Right cardiac atrium (tissue), 5 donors: ENCODE data around the gene NKAIN2. TPM values are rescaled to one million over a fixed set of nuclear protein-coding genes. Genes with fewer than 3 reads are reported as not detected.
A peak's percentile ranks its signal among the peaks of the same experiment; 100 is the strongest.
"Not testable (repeated sequence)": the region's sequence is repeated elsewhere in the genome, so short reads cannot be mapped to it uniquely, and the experiment has no call there.

Source experiments
- ATAC-seq, 2 donors: fragments of 200-7000 bp; cut with Tn5 transposase; one replicate each; pipeline versions ENCODE4 v1.8.0 to v1.9.1; 2020; ENCODE audit warnings: moderate library complexity in 2 of 2, mild to moderate bottlenecking in 1 of 2
- DNase-seq, 3 donors: peaks; one replicate each; pipeline ENCODE4 v3.0.0-alpha.2; 2020
- H3K27ac ChIP-seq: one replicate; pipeline ENCODE4 v1.5.1; 2013; ENCODE audit warnings: mild to moderate bottlenecking, low read length, control low read depth, moderate library complexity
- H3K27me3 ChIP-seq: one replicate; pipeline ENCODE4 v1.6.1; 2013; ENCODE audit not compliant: control insufficient read depth, insufficient read depth
- H3K4me1 ChIP-seq: one replicate; pipeline ENCODE4 v1.6.1; 2013; ENCODE audit warnings: low read length; ENCODE audit not compliant: control insufficient read depth, insufficient read depth
- H3K4me3 ChIP-seq: one replicate; pipeline ENCODE4 v1.5.1; 2013; ENCODE audit warnings: low read length, control low read depth
- H3K9me3 ChIP-seq: one replicate; pipeline ENCODE4 v1.6.1; 2013; ENCODE audit warnings: low read length; ENCODE audit not compliant: control insufficient read depth
- WGBS: extraction: QIAGEN DNeasy Blood & Tissue Kit; methylation state at CpG from one replicate; pipeline ENCODE4 v1.1.7; 2013; 5-methylcytosine and 5-hydroxymethylcytosine counted together
- intact Hi-C, 4 donors: fragments of 100-400 bp; cut with DNase I; formaldehyde crosslinking; loops; one replicate each; pipeline versions ENCODE4 v1.11.0 to v1.14.0; 2022 to 2023
- polyA plus RNA-seq: library from polyadenylated mRNA; stranded (reverse); fragments of 200-250 nt; gene quantifications from one replicate; pipeline ENCODE4 v1.2.3, GENCODE V29; 2013
- total RNA-seq, 4 donors: library from RNA; stranded (reverse); fragmentation: NEBNext Ultra II Directional; extraction: Animal tissue kit (Norgen Biotek cat#: 25700); gene quantifications; one replicate each; pipeline ENCODE4 v1.2.1, GENCODE V29; 2021
- donor health status: healthy with polysubstance abuse.
- donor health status: DM: no; HTN: yes; CAD: no.
- donor health status: DM: no; HTN: no; CAD: no.
- donor health status: DM: no; HTN: yes; CAD: no; lungs with severe emphysema.
- donor health status: DM: yes; HTN: yes; CAD: no.

Gene NKAIN2
- total and polyA plus RNA-seq, 5 donors: 1.3 to 2.7 (median 1.5) TPM

GRCh38 chr6:124002377-124003081 is 198.9 kb downstream of the NKAIN2 start:
- intact Hi-C loops: no loop called here
- no peaks in the 10 kb centered on the region for H3K27me3 ChIP-seq
- peak in 1 of 3 donors; percentile 8 for DNase-seq
- no peaks in the 10 kb centered on the region for H3K9me3 ChIP-seq
- WGBS: 47% methylated on average over 4 of the region's 4 CpGs
- H3K4me3 ChIP-seq: no peak overlapping the region
- no peak overlapping the region for H3K27ac ChIP-seq
- H3K4me1 ChIP-seq: no peaks in the 10 kb centered on the region
- peak; percentile 86 to 87 for ATAC-seq

GRCh38 chr6:124007266-124007665 is 203.6 kb downstream of the NKAIN2 start:
- H3K27ac ChIP-seq: no peak overlapping the region
- H3K9me3 ChIP-seq: no peaks in the 10 kb centered on the region
- ATAC-seq: no peak
- H3K4me3 ChIP-seq: no peak overlapping the region
- H3K4me1 ChIP-seq: peaks cover 2% of the 10 kb centered on the region
- no peak for DNase-seq
- intact Hi-C loops: no loop called here
- no peaks in the 10 kb centered on the region for H3K27me3 ChIP-seq

DNA sequence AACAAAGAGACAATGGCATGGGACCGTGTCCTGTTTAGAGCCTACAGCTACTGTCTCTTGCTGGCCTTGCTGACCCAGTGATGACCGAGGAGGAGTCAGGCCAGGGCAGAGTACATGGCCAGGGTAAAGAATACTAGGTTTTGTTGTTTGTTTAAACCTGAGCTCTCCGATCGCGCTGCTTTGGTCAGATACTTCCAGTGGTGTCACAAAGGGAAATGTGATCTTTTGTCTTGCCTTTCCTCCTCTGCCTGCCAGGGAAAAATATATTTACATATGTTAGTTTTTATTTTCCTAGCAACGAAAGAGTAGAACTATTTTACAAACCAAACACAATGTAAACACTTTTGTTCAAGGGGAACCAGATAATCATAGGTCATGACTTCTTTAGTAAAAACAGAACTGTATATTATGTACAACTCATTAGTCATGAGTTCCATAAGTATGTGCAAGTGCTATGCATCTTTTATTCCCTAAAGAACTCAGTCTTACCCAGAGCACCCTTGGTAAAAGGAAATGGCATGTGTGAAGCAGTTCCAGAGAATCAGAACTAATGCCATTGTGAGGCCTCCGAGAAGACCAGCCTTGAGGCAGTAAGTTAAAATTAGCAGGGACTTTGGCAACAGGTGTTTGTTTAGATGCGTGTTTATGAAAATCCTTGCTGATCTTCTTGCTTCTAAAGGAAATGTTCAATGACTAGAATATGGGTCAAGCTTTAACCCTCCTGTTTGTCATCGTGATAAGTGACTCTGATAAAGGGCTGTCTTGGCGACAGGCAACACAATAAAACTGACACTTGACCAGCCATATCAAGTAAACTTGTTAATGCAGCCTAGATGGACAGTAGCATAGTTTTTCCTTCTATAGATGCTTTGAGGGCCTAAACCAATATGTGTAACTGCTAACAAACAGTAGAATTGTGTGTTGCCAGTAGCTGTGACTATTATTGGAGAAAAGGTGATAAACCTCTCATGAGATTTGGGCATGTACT is 204.6 kb downstream of the NKAIN2 start:
- ATAC-seq: no peak
- no peak for DNase-seq
- H3K9me3 ChIP-seq: no peaks in the 10 kb centered on the region
- peaks cover 2% of the 10 kb centered on the region for H3K4me1 ChIP-seq
- WGBS: 41% methylated on average over 10 of the region's 10 CpGs
- no peaks in the 10 kb centered on the region for H3K27me3 ChIP-seq
- no peak overlapping the region for H3K27ac ChIP-seq
- H3K4me3 ChIP-seq: no peak overlapping the region
- intact Hi-C loops: no loop called here

GRCh38 chr6:124008988-124009765 is 205.5 kb downstream of the NKAIN2 start:
- Histone ChIP-seq H3K9me3 (no peaks in the 10 kb centered on the region), H3K27ac (no peak overlapping the region), H3K4me3 (no peak overlapping the region), H3K27me3 (no peaks in the 10 kb centered on the region), H3K4me1 (peaks cover 2% of the 10 kb centered on the region)
- ATAC-seq: no peak
- 83% methylated on average over 6 of the region's 6 CpGs for WGBS
- intact Hi-C loops: no loop called here
- no peak for DNase-seq

GRCh38 chr6:124010574-124010973 is 206.9 kb downstream of the NKAIN2 start:
- no peak overlapping the region for H3K27ac ChIP-seq
- H3K27me3 ChIP-seq: no peaks in the 10 kb centered on the region
- ATAC-seq: no peak
- peaks cover 2% of the 10 kb centered on the region for H3K4me1 ChIP-seq
- no peak overlapping the region for H3K4me3 ChIP-seq
- no peak for DNase-seq
- no peaks in the 10 kb centered on the region for H3K9me3 ChIP-seq
- intact Hi-C loops: no loop called here

GRCh38 chr6:124011180-124011579 is 207.5 kb downstream of the NKAIN2 start:
- no peaks in the 10 kb centered on the region for H3K27me3 ChIP-seq
- peaks cover 2% of the 10 kb centered on the region for H3K4me1 ChIP-seq
- WGBS: 98% methylated on average over 2 of the region's 2 CpGs
- no peak overlapping the region for H3K27ac ChIP-seq
- no peak overlapping the region for H3K4me3 ChIP-seq
- ATAC-seq: no peak
- intact Hi-C loops: no loop called here
- no peak for DNase-seq
- H3K9me3 ChIP-seq: no peaks in the 10 kb centered on the region

DNA sequence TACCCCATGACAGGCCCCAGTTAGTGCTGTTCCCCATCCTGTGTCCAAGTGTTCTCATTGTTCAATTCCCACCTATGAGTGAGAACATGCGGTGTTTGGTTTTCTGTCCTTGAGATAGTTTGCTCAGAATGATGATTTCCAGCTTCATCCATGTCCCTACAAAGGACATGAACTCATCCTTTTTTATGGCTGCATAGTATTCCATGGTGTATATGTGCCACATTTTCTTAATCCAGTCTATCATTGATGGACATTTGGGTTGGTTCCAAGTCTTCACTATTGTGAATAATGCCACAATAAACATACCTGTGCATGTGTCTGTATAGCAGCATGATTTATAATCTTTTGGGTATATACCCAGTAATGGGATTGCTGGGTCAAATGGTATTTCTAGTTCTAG is 218.4 kb downstream of the NKAIN2 start:
- H3K9me3 ChIP-seq, H3K4me1 ChIP-seq, intact Hi-C loops, DNase-seq, H3K27ac ChIP-seq, ATAC-seq, H3K4me3 ChIP-seq, H3K27me3 ChIP-seq: not testable (repeated sequence)
- WGBS: 96% methylated on average over 1 of the region's 1 CpG

DNA sequence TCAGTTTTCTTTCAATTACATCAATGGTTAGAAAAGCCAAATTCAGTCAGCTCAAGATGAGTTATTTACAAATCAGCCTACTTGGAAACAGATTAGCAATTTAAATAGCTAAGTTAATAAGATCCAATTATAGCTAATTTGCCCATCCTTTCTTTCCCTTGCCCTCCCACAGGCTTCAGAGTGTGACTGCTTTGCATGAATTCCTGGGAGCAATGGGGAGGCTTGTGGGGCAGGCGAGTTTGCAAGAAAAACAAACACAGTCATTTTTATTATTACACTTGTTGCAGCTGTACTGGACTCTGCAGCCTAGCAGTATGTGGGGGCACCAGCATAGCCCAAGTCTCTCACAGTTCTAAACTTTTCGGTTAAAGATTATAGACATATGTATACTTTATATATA is 219.0 kb downstream of the NKAIN2 start:
- no peaks in the 10 kb centered on the region for H3K9me3 ChIP-seq
- no peak overlapping the region for H3K4me3 ChIP-seq
- intact Hi-C loops: no loop called here
- H3K27me3 ChIP-seq: no peaks in the 10 kb centered on the region
- no peak for ATAC-seq
- no peaks in the 10 kb centered on the region for H3K4me1 ChIP-seq
- DNase-seq: no peak
- H3K27ac ChIP-seq: no peak overlapping the region
- WGBS: 69% methylated on average over 2 of the region's 2 CpGs

DNA sequence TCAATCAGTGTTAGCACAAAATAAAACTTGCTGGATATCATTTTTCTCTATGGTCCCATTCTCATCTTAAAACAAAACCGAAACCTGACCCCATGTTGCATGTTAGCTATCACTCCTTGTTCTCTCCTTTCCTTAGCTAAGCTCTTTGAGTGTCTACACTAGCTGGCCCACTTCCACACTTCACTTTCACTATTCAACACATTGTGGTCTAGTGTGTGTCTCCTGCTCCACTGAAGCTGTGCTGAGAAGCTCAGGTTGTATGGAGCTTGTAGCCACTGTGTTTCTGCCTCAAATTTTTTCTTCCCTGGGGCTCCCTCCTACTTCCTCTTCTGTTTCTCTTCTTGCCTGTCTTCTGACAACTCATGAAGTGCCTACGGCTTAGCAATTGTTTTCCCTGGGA is 223.0 kb downstream of the NKAIN2 start:
- intact Hi-C loops: no loop called here
- whole genome bisulfite sequencing: 63% methylated on average over 2 of the region's 2 CpGs
- Histone ChIP-seq H3K4me1 (no peaks in the 10 kb centered on the region), H3K27me3 (no peaks in the 10 kb centered on the region), H3K9me3 (no peaks in the 10 kb centered on the region), H3K4me3 (no peak overlapping the region), H3K27ac (no peak overlapping the region)
- DNase-seq (no peak), ATAC-seq (no peak)

DNA sequence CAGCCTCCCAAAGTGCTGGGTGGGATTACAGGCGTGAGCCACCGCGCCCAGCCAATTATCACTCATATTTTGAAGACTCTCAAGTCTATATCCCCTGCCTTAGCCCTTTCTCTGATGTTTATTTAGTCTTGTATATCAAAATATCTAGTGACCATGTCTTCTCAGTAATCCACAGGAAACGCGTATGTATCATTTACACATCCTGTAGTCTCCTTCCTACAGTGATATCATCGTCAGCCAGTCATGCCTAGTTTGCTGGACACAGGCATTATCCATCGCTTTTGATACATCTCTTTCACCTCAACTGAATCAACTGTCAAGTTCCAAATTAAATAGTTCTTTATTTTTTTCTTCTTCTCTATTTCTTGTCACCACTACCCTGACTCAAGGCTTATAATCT is 223.7 kb downstream of the NKAIN2 start:
- no peak for ATAC-seq
- no peak for DNase-seq
- H3K27me3 ChIP-seq: no peaks in the 10 kb centered on the region
- WGBS: 83% methylated on average over 7 of the region's 7 CpGs
- H3K9me3 ChIP-seq: no peaks in the 10 kb centered on the region
- H3K4me3 ChIP-seq: no peak overlapping the region
- intact Hi-C loops: no loop called here
- no peaks in the 10 kb centered on the region for H3K4me1 ChIP-seq
- no peak overlapping the region for H3K27ac ChIP-seq

- no peak for DNase-seq
- WGBS: 87% methylated on average over 2 of the region's 2 CpGs
- intact Hi-C loops: no loop called here
Measured at GRCh38 chr6:124028117-124028516, 224.5 kb downstream of the NKAIN2 start.

More at GRCh38 chr6:124028117-124028516, 224.5 kb downstream of the NKAIN2 start:
- Histone ChIP-seq H3K4me3 (no peak overlapping the region), H3K9me3 (no peaks in the 10 kb centered on the region), H3K4me1 (no peaks in the 10 kb centered on the region), H3K27ac (no peak overlapping the region), H3K27me3 (no peaks in the 10 kb centered on the region)
- no peak for ATAC-seq
